Tibial nerve (tissue), 4 donors: Measurements from ENCODE around the gene WNT4. TPM values are rescaled to one million over a fixed set of nuclear protein-coding genes. Genes with fewer than 3 reads are reported as not detected.

ENCODE experiments used
- DNase-seq, 2 donors: peaks; one replicate each; pipeline ENCODE4 v3.0.0-alpha.2; 2019; ENCODE audit warnings: low spot score in 2 of 2
- H3K27ac ChIP-seq, 4 donors: fragments of 200-600 bp; sonication (generic) in 3 of 4; one replicate each; pipeline ENCODE4 v1.5.1; 2017 to 2019; ENCODE audit warnings: mild to moderate bottlenecking in 1 of 4
- H3K27me3 ChIP-seq, 2 donors: fragments of 200-600 bp; sonication (generic) in 1 of 2; one replicate each; pipeline versions ENCODE4 v1.5.1 to v1.6.0; 2017 to 2019
- H3K36me3 ChIP-seq, 3 donors: fragments of 200-600 bp; sonication (generic); one replicate each; pipeline ENCODE4 v1.5.1; 2018 to 2019
- H3K4me1 ChIP-seq, 4 donors: fragments of 200-600 bp; sonication (generic) in 3 of 4; one replicate each; pipeline ENCODE4 v1.5.1; 2017 to 2019
- H3K4me3 ChIP-seq, 4 donors: fragments of 200-600 bp; sonication (generic) in 3 of 4; one replicate each; pipeline ENCODE4 v1.5.1; 2017 to 2019; ENCODE audit warnings: mild to moderate bottlenecking in 1 of 4, moderate library complexity in 1 of 4
- H3K9me3 ChIP-seq, 4 donors: fragments of 200-600 bp; sonication (generic) in 3 of 4; one replicate each; pipeline ENCODE4 v1.5.1; 2017 to 2019
- EP300 ChIP-seq, 2 donors: sonication (generic); formaldehyde crosslinking; IDR thresholded peaks; one replicate each; pipeline ENCODE4 v1.6.1; 2017; ENCODE audit warnings: antibody characterized with exemption in 2 of 2, mild to moderate bottlenecking in 1 of 2
- POLR2A ChIP-seq, 2 donors: fragments of 450-650 bp; IDR thresholded peaks; one replicate each; pipeline ENCODE4 v1.6.1; 2017; ENCODE audit warnings: antibody characterized with exemption in 2 of 2, mild to moderate bottlenecking in 2 of 2, moderate library complexity in 2 of 2
- WGBS, 2 donors: methylation state at CpG; one replicate each; pipeline ENCODE4 v1.1.5; 2018; 5-methylcytosine and 5-hydroxymethylcytosine counted together
- total RNA-seq, 4 donors: library from RNA; depleted of rRNA; stranded (reverse); fragments of >200 nt; gene quantifications; one replicate each; pipeline ENCODE4 v1.1.0, GENCODE V29; 2016
- TF ChIP-seq, protein P1 (sequence below), 5 experiments: fragments of 200-600 bp in 3 of 5; fragments of 450-650 bp in 2 of 5; sonication (generic) in 3 of 5; IDR thresholded peaks; one replicate each; pipeline ENCODE4 v1.5.1; 2016 to 2019; ENCODE audit warnings: antibody characterized with exemption in 5 of 5, mild to moderate bottlenecking in 3 of 5, moderate library complexity in 2 of 5

WNT4 gene
- total RNA-seq, 4 donors from 2014 or later: under 0.01 to 0.63 (median 0.20) TPM; not detected in 1

DNA sequence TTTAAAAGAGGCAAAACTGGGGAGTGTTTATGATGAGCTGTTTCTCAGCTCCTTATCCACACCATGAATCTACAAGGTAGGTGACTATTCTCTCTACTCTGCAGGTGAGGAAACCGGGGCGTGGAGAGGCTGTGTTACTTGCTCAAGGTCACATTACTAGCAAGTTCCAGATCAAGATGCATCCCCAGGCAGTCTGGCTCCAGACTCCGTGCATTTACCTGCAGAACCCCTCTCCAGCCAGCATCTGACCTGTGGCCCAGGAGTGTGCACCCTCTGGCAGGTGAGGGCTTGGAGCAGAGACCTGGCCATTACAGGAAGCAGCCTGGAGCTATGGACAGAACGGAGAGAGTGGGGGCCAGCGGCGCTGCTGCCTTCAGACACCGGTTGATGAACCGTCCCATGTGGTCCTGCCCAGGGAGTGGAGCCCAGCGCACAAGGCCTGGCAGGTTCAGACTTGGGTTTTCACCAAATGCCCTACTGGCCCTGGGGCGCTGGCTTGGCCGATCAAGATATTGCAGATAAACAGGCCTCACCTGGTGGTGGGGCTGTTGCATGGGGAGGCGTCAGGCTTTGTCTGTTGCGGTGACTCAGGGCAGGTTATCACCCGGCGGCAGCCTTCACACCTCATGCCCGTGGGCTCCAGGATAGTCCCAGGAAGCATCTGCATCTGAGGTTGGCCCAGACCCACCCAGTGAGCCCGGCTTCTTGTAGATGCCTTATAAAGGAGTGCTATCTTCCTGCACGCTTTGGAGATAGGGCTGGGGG is 29.2 kb upstream of the WNT4 start:
- WGBS, 2 donors: 88% methylated on average over 14 to 18 of the region's 18 CpGs
- H3K4me3 ChIP-seq: no peak overlapping the region
- DNase-seq: no peak
- H3K27ac ChIP-seq: no peak overlapping the region
- H3K9me3 ChIP-seq: no peaks in the 10 kb centered on the region
- H3K36me3 ChIP-seq: no peaks in the 10 kb centered on the region
- no peaks in the 10 kb centered on the region for H3K27me3 ChIP-seq
- H3K4me1 ChIP-seq: no peaks in the 10 kb centered on the region
- TF ChIP-seq, protein P1, sequence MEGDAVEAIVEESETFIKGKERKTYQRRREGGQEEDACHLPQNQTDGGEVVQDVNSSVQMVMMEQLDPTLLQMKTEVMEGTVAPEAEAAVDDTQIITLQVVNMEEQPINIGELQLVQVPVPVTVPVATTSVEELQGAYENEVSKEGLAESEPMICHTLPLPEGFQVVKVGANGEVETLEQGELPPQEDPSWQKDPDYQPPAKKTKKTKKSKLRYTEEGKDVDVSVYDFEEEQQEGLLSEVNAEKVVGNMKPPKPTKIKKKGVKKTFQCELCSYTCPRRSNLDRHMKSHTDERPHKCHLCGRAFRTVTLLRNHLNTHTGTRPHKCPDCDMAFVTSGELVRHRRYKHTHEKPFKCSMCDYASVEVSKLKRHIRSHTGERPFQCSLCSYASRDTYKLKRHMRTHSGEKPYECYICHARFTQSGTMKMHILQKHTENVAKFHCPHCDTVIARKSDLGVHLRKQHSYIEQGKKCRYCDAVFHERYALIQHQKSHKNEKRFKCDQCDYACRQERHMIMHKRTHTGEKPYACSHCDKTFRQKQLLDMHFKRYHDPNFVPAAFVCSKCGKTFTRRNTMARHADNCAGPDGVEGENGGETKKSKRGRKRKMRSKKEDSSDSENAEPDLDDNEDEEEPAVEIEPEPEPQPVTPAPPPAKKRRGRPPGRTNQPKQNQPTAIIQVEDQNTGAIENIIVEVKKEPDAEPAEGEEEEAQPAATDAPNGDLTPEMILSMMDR (IDR thresholded peaks at IDR 0.05): no peak
- TF ChIP-seq EP300 (IDR thresholded peaks at IDR 0.05) (no peak), POLR2A (IDR thresholded peaks at IDR 0.05) (no peak)

DNA sequence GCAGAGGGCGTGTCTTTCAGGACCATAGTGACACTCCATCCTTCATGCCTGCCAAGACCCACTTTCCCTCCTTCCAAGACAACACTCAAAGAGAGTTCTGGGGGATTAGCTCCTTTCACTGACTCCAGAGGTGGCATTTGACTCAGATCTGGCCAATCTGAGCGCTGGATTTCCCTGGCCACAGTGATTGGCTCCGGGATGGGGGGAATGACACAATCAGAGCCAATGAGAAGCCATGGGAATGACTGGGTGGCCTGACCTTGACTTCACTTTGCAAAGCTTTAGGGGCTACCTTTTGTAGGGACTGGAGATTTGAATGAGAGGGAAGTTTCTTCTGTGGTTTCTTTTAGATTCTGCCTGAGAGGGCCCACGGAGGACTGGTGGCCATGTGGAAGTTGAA is 26.9 kb upstream of the WNT4 start:
- Histone ChIP-seq H3K27me3 (no peaks in the 10 kb centered on the region), H3K27ac (no peak overlapping the region), H3K4me3 (no peak overlapping the region), H3K9me3 (no peaks in the 10 kb centered on the region), H3K36me3 (no peaks in the 10 kb centered on the region), H3K4me1 (no peaks in the 10 kb centered on the region)
- TF ChIP-seq, protein P1 (IDR thresholded peaks at IDR 0.05): no peak
- TF ChIP-seq POLR2A (IDR thresholded peaks at IDR 0.05) (no peak), EP300 (IDR thresholded peaks at IDR 0.05) (no peak)
- WGBS, 2 donors: 82 to 85% methylated on average over 4 of the region's 4 CpGs
- DNase-seq: no peak

DNA sequence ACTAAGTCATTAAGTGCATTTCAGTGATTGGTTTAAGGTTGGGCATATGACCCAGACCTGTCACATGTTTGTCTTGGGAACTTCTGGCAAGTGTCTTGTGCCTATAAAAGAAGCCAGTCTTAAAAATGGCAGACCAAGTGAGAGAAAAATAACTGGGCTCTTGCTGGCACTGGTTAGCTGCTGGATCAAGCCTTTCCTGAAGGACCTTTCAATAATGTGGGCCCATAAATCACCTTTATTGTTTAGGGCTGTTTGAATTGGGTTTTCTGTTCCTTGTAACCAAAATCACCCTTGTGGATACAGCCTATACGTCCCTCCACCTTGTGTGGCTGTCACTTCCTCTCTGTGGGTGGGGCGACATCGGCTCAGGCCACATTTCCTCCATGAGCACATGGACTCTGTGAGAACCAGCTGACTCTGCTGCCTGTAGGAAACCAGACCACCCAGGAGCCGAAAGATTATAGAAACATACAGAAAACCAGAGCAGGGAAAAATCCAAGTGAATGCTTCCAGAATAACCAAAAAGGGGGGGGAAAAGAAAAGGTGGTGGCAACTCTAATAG is 25.6 kb upstream of the WNT4 start:
- no peaks in the 10 kb centered on the region for H3K4me1 ChIP-seq
- no peak overlapping the region for H3K4me3 ChIP-seq
- no peak overlapping the region for H3K27ac ChIP-seq
- no peaks in the 10 kb centered on the region for H3K36me3 ChIP-seq
- no peak for DNase-seq
- no peaks in the 10 kb centered on the region for H3K9me3 ChIP-seq
- WGBS, 2 donors: 30 to 50% methylated on average over 4 of the region's 4 CpGs
- H3K27me3 ChIP-seq: no peaks in the 10 kb centered on the region
- TF ChIP-seq POLR2A (IDR thresholded peaks at IDR 0.05) (no peak), EP300 (IDR thresholded peaks at IDR 0.05) (no peak)
- TF ChIP-seq, protein P1 (IDR thresholded peaks at IDR 0.05): no peak

DNA sequence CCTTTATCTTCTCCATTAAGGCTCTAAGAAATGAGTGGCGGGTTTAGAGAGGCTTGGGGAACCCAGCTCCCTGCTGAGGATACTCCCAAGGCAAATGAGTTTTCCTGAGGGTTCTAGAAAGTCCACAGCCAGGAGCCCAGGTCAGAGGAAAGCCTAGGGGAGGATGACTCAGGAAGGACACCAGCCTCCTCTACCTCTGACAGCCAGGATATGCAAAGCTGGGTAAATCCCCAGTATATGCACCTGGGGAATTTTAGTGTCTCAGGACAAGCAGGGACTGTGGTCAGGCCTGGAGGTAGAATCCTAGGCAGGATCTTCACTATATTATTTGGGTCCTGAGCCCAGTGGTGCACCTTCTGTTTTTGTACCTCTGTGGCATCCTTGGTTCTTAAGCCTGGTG is 23.5 kb upstream of the WNT4 start:
- H3K36me3 ChIP-seq: no peaks in the 10 kb centered on the region
- DNase-seq: no peak
- H3K9me3 ChIP-seq: no peaks in the 10 kb centered on the region
- WGBS, 2 donors: 88 to 100% methylated on average over 1 of the region's 1 CpG
- H3K4me1 ChIP-seq: no peaks in the 10 kb centered on the region
- no peaks in the 10 kb centered on the region for H3K27me3 ChIP-seq
- no peak overlapping the region for H3K4me3 ChIP-seq
- TF ChIP-seq, protein P1 (IDR thresholded peaks at IDR 0.05): no peak
- TF ChIP-seq EP300 (IDR thresholded peaks at IDR 0.05): no peak
- TF ChIP-seq POLR2A (IDR thresholded peaks at IDR 0.05): no peak
- no peak overlapping the region for H3K27ac ChIP-seq
